ENCODE data around the gene EEF1AKMT3. TPM values are rescaled to one million over a fixed set of nuclear protein-coding genes. Genes with fewer than 3 reads are reported as not detected.

The EEF1AKMT3 gene
- total and polyA plus RNA-seq, 4 donors, result 3.6 to 11.5 (median 5.9) TPM

DNA sequence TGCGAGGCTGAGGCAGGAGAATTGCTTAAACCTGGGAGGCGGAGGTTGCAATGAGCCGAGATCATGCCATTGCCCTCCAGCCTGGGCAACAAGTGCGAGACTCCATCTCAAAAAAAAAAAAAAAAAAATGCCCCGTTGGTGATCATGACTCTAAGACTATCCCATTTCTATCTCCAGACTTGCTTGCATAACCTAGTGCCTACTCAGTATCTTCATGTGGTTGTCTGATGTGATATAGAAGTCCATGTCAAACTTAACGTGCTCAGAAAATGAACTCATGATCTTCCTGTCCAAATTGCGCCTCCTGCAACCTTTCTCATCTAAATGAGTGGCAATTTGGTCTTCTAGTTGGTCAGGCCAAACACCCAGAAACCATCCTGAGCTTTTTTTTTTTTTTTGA is 5.5 kb downstream of the EEF1AKMT3 start:
- Histone ChIP-seq H3K27me3 (ENCODE audit: control insufficient read depth in 3 of 3, insufficient read depth in 3 of 3, low read length in 2 of 3) (no peaks in the 10 kb centered on the region), H3K9me3 (ENCODE audit: control insufficient read depth in 4 of 4, insufficient read depth in 3 of 4, low read length in 3 of 4) (no peaks in the 10 kb centered on the region), H3K36me3 (ENCODE audit: control insufficient read depth in 4 of 4, insufficient read depth in 4 of 4, low read length in 4 of 4) (peaks cover 0 to 19% (median 5%) of the 10 kb centered on the region in 4 donors), H3K27ac (ENCODE audit: low read depth in 1 of 2, low read length in 1 of 2) (no peak overlapping the region), H3K9ac (ENCODE audit: insufficient read depth in 1 of 2, low read length in 2 of 2) (no peak overlapping the region), H3K4me1 (ENCODE audit: control insufficient read depth in 5 of 5, insufficient read depth in 5 of 5, low read length in 5 of 5) (peaks cover 0 to 5% (median 0%) of the 10 kb centered on the region in 5 donors), H3K4me3 (no peak overlapping the region)
- DNase-seq (no peak), ATAC-seq (ENCODE audit: insufficient read depth, low FRiP score) (no peak)
- WGBS, 2 donors, result 93 to 95% methylated on average over 7 of the region's 7 CpGs
- TF ChIP-seq, protein P1, sequence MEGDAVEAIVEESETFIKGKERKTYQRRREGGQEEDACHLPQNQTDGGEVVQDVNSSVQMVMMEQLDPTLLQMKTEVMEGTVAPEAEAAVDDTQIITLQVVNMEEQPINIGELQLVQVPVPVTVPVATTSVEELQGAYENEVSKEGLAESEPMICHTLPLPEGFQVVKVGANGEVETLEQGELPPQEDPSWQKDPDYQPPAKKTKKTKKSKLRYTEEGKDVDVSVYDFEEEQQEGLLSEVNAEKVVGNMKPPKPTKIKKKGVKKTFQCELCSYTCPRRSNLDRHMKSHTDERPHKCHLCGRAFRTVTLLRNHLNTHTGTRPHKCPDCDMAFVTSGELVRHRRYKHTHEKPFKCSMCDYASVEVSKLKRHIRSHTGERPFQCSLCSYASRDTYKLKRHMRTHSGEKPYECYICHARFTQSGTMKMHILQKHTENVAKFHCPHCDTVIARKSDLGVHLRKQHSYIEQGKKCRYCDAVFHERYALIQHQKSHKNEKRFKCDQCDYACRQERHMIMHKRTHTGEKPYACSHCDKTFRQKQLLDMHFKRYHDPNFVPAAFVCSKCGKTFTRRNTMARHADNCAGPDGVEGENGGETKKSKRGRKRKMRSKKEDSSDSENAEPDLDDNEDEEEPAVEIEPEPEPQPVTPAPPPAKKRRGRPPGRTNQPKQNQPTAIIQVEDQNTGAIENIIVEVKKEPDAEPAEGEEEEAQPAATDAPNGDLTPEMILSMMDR (IDR thresholded peaks at IDR 0.05; ENCODE audit: control extremely low read depth, extremely low read depth), result no peak

DNA sequence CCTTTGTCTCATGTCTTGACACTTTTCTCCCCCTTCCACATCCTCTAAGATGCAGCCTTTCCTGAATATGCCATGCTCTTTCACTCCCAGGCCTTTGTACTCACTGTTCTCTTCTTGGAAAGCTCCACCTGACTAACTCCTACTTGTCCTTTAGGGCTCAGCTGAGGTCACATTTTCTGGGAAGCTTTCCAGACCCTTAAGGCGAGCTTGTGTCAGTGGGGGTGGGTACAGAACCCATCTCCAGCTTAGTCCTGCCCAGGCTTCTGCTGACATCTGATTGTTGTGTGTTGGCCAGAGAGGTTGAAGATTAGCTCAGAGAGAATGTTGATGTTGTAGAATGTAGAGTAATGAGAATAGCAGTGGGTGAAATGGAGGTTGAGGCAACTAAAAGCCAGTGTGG is 7.3 kb downstream of the EEF1AKMT3 start:
- Histone ChIP-seq H3K36me3 (ENCODE audit: control insufficient read depth in 4 of 4, insufficient read depth in 4 of 4, low read length in 4 of 4) (peaks cover 0 to 19% (median 8%) of the 10 kb centered on the region in 4 donors), H3K9ac (ENCODE audit: insufficient read depth in 1 of 2, low read length in 2 of 2) (no peak overlapping the region), H3K4me3 (no peak overlapping the region), H3K9me3 (ENCODE audit: control insufficient read depth in 4 of 4, insufficient read depth in 3 of 4, low read length in 3 of 4) (no peaks in the 10 kb centered on the region), H3K27me3 (ENCODE audit: control insufficient read depth in 3 of 3, insufficient read depth in 3 of 3, low read length in 2 of 3) (no peaks in the 10 kb centered on the region), H3K27ac (ENCODE audit: low read depth in 1 of 2, low read length in 1 of 2) (no peak overlapping the region), H3K4me1 (ENCODE audit: control insufficient read depth in 5 of 5, insufficient read depth in 5 of 5, low read length in 5 of 5) (peaks cover 0 to 8% (median 4%) of the 10 kb centered on the region in 5 donors)
- 50 to 79% methylated on average over 1 of the region's 1 CpG for WGBS, 2 donors
- TF ChIP-seq, protein P1 (IDR thresholded peaks at IDR 0.05; ENCODE audit: control extremely low read depth, extremely low read depth), result no peak
- DNase-seq, result no peak
- ATAC-seq (ENCODE audit: insufficient read depth, low FRiP score), result no peak

DNA sequence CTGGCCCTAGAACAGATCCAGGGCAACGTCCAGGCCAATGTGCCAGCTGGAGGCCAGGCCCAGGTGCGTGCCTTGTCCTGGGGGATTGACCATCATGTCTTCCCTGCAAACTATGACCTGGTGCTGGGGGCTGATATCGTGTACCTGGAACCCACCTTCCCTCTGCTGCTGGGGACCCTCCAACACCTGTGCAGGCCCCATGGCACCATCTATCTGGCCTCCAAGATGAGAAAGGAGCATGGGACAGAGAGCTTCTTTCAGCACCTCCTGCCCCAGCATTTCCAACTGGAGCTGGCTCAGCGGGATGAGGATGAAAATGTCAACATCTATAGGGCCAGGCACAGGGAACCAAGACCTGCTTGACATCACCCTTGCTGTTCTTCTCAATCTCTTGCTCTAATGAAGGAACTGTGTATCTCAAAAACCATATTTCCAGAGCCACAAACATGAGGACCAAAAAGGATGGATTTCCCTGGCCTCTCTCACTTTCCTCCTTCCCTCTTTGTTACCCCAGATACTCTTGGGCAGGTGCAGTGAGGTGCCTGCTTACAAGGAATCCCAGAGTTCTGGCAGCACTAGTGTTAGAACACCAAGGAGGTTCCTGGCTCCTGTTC is 8.0 kb downstream of the EEF1AKMT3 start:
- TF ChIP-seq, protein P1 (IDR thresholded peaks at IDR 0.05; ENCODE audit: control extremely low read depth, extremely low read depth), result no peak
- Histone ChIP-seq H3K27ac (ENCODE audit: low read depth in 1 of 2, low read length in 1 of 2) (no peak overlapping the region), H3K36me3 (ENCODE audit: control insufficient read depth in 4 of 4, insufficient read depth in 4 of 4, low read length in 4 of 4) (peaks cover 0 to 20% (median 8%) of the 10 kb centered on the region in 4 donors), H3K9ac (ENCODE audit: insufficient read depth in 1 of 2, low read length in 2 of 2) (no peak overlapping the region), H3K4me1 (ENCODE audit: control insufficient read depth in 5 of 5, insufficient read depth in 5 of 5, low read length in 5 of 5) (peaks cover 0 to 8% (median 4%) of the 10 kb centered on the region in 5 donors), H3K4me3 (no peak overlapping the region), H3K27me3 (ENCODE audit: control insufficient read depth in 3 of 3, insufficient read depth in 3 of 3, low read length in 2 of 3) (no peaks in the 10 kb centered on the region), H3K9me3 (ENCODE audit: control insufficient read depth in 4 of 4, insufficient read depth in 3 of 4, low read length in 3 of 4) (no peaks in the 10 kb centered on the region)
- WGBS, 2 donors, result 93 to 94% methylated on average over 4 of the region's 4 CpGs
- ATAC-seq (ENCODE audit: insufficient read depth, low FRiP score), result no peak
- no peak for DNase-seq

DNA sequence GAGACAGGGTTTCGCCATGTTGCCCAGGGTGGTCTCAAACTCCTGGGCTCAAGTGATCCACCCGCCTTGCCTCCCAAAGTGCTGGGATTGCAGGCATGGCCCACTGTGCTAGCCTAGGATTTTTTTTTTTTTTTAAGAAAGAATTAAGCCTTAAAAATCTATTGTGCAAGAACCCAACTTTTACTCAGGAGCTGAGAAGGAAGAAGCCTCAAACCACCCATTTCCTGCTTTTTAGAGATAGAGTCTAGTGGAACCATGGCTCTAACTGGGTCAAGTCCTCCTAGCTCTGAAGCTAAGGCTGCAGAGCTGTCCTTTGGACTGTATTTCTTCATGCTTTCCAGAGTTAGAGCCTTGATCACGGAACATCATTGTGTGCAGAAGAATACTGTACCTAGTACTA is 8.8 kb downstream of the EEF1AKMT3 start:
- peaks cover 0 to 8% (median 4%) of the 10 kb centered on the region in 5 donors for H3K4me1 ChIP-seq (ENCODE audit: control insufficient read depth in 5 of 5, insufficient read depth in 5 of 5, low read length in 5 of 5)
- no peak overlapping the region for H3K9ac ChIP-seq (ENCODE audit: insufficient read depth in 1 of 2, low read length in 2 of 2)
- H3K9me3 ChIP-seq (ENCODE audit: control insufficient read depth in 4 of 4, insufficient read depth in 3 of 4, low read length in 3 of 4), result no peaks in the 10 kb centered on the region
- WGBS, 2 donors, result 72 to 89% methylated on average over 3 of the region's 3 CpGs
- TF ChIP-seq, protein P1 (IDR thresholded peaks at IDR 0.05; ENCODE audit: control extremely low read depth, extremely low read depth), result no peak
- ATAC-seq (ENCODE audit: insufficient read depth, low FRiP score), result no peak
- no peak for DNase-seq
- H3K27me3 ChIP-seq (ENCODE audit: control insufficient read depth in 3 of 3, insufficient read depth in 3 of 3, low read length in 2 of 3), result no peaks in the 10 kb centered on the region
- H3K36me3 ChIP-seq (ENCODE audit: control insufficient read depth in 4 of 4, insufficient read depth in 4 of 4, low read length in 4 of 4), result peaks cover 2 to 21% (median 12%) of the 10 kb centered on the region in 4 donors
- no peak overlapping the region for H3K27ac ChIP-seq (ENCODE audit: low read depth in 1 of 2, low read length in 1 of 2)
- H3K4me3 ChIP-seq, result no peak overlapping the region

Data from lung (tissue), 12 donors.